Measurements from ENCODE around the gene CREB5.

CREB5 gene

GRCh38 chr7:28621369-28621841, 209.1 kb downstream of the CREB5 start:
- no peak for DNase-seq

- no peak for DNase-seq
Observed at GRCh38 chr7:28623105-28623730, 210.9 kb downstream of the CREB5 start.

- DNase-seq = peak; percentile 37
Observed at GRCh38 chr7:28623863-28624262, 211.5 kb downstream of the CREB5 start.

- no peak for DNase-seq
Observed at GRCh38 chr7:28625432-28625831, 213.1 kb downstream of the CREB5 start.

- no peak for DNase-seq
Observed at GRCh38 chr7:28626221-28626620, 213.9 kb downstream of the CREB5 start.

GRCh38 chr7:28626624-28627262, 214.4 kb downstream of the CREB5 start:
- DNase-seq = no peak

- no peak for DNase-seq
Observed at GRCh38 chr7:28627263-28627653, 214.9 kb downstream of the CREB5 start.

GRCh38 chr7:28627896-28628295, 215.6 kb downstream of the CREB5 start:
- no peak for DNase-seq

GRCh38 chr7:28629216-28629842, 217.0 kb downstream of the CREB5 start:
- no peak for DNase-seq

GRCh38 chr7:28630350-28630749, 218.0 kb downstream of the CREB5 start:
- DNase-seq = no peak

- DNase-seq = no peak
Observed at GRCh38 chr7:28631995-28632394, 219.7 kb downstream of the CREB5 start.

- DNase-seq = no peak
Observed at GRCh38 chr7:28638914-28639313, 226.6 kb downstream of the CREB5 start.

GRCh38 chr7:28640001-28640400, 227.7 kb downstream of the CREB5 start:
- DNase-seq = no peak

GRCh38 chr7:28641752-28642545, 229.6 kb downstream of the CREB5 start:
- no peak for DNase-seq

- DNase-seq = no peak
Observed at GRCh38 chr7:28643188-28643569, 230.9 kb downstream of the CREB5 start.

- DNase-seq = no peak
Observed at GRCh38 chr7:28643584-28644340, 231.4 kb downstream of the CREB5 start.

GRCh38 chr7:28645866-28646265, 233.5 kb downstream of the CREB5 start:
- DNase-seq = no peak

- no peak for DNase-seq
Observed at GRCh38 chr7:28646376-28647075, 234.2 kb downstream of the CREB5 start.

- no peak for DNase-seq
Observed at GRCh38 chr7:28647076-28647421, 234.7 kb downstream of the CREB5 start.

GRCh38 chr7:28649189-28649588, 236.9 kb downstream of the CREB5 start:
- no peak for DNase-seq

GRCh38 chr7:28649811-28650210, 237.5 kb downstream of the CREB5 start:
- no peak for DNase-seq

GRCh38 chr7:28654110-28654509, 241.8 kb downstream of the CREB5 start:
- no peak for DNase-seq
